Measurements from ENCODE around the gene HPSE2.

GRCh38 chr10:98956576-98957260, 278.9 kb downstream of the HPSE2 start:
- TF ChIP-seq TBP (IDR thresholded peaks at IDR 0.05; ENCODE audit: low read depth, low read length) (no peak), RFX5 (IDR thresholded peaks at IDR 0.05; ENCODE audit: borderline replicate concordance, low read depth, low read length) (no peak), TCF12 (IDR thresholded peaks at IDR 0.05; ENCODE audit: low read depth, low read length) (no peak), SP1 (IDR thresholded peaks at IDR 0.05; ENCODE audit: low read depth, low read length) (no peak), CTCF (IDR thresholded peaks at IDR 0.05; ENCODE audit: control extremely low read depth in 1 of 3, insufficient read depth in 1 of 3, low read depth in 1 of 3, low read length in 3 of 3) (no peak), ASH2L (IDR thresholded peaks at IDR 0.05; ENCODE audit: low read length) (no peak), GTF2F1 (IDR thresholded peaks at IDR 0.05; ENCODE audit: borderline replicate concordance, low read depth, low read length) (no peak), EZH2 (IDR thresholded peaks at IDR 0.05; ENCODE audit: low read depth, low read length, severe bottlenecking) (no peak), MAX (IDR thresholded peaks at IDR 0.05) (no peak), ATF2 (IDR thresholded peaks at IDR 0.05; ENCODE audit: low read length) (no peak), SRF (IDR thresholded peaks at IDR 0.05; ENCODE audit: low read depth, low read length) (no peak), CHD1 (IDR thresholded peaks at IDR 0.05; ENCODE audit: low read depth, low read length) (no peak), CREB1 (IDR thresholded peaks at IDR 0.05) (no peak)

Measured in H1 (cell line).